ENCODE data around the gene LRRN2.

Gene LRRN2

GRCh38 chr1:204575221-204576190, 110.0 kb downstream of the LRRN2 start:
- no peak overlapping the region for H3K27ac ChIP-seq (replicated peaks; ENCODE audit: low read length)
- no peak overlapping the region for H2BK5ac ChIP-seq (ENCODE audit: low read length)
- no peak overlapping the region for H2AK5ac ChIP-seq (ENCODE audit: low read depth, low read length)
- no peak for DNase-seq (ENCODE audit: low spot score)
- no peaks in the 10 kb centered on the region for H3K27me3 ChIP-seq (ENCODE audit: control insufficient read depth in 3 of 3, insufficient read depth in 3 of 3, low read depth in 1 of 3, low read length in 3 of 3)
- H3K36me3 ChIP-seq (replicated peaks in 1 of 2; ENCODE audit: control insufficient read depth in 2 of 2, insufficient read depth in 2 of 2, low read length in 2 of 2) = no peaks in the 10 kb centered on the region
- no CpG with 5 or more reads among the region's 13 CpGs for WGBS, 2 donors (ENCODE audit: extremely low coverage in 2 of 2, insufficient read length in 2 of 2, insufficient replicate concordance in 1 of 2)
- no peak overlapping the region for H2AFZ ChIP-seq (ENCODE audit: low read length)
- H3K4me2 ChIP-seq (ENCODE audit: insufficient read depth, low read length, poor library complexity, severe bottlenecking) = no peak overlapping the region
- H4K8ac ChIP-seq (ENCODE audit: low read depth, low read length) = no peak overlapping the region
- no peak overlapping the region for H2BK15ac ChIP-seq (ENCODE audit: low read length)
- H3K79me1 ChIP-seq (ENCODE audit: low read depth, low read length) = no peaks in the 10 kb centered on the region
- no peak overlapping the region for H4K91ac ChIP-seq (ENCODE audit: low read depth, low read length, poor library complexity)
- H2BK120ac ChIP-seq (ENCODE audit: low read depth, low read length) = no peak overlapping the region
- H3K4me3 ChIP-seq (ENCODE audit: low read length in 2 of 2) = peak overlapping the region in 1 of 2 donors; percentile 27
- no peak overlapping the region for H3K4ac ChIP-seq (ENCODE audit: low read length)
- no peak overlapping the region for H3K14ac ChIP-seq (ENCODE audit: low read length)
- H3K18ac ChIP-seq (ENCODE audit: low read length) = no peak overlapping the region
- peaks cover 3% of the 10 kb centered on the region in 2 donors for H3K9me3 ChIP-seq (replicated peaks in 1 of 2; ENCODE audit: control insufficient read depth in 2 of 2, insufficient read depth in 1 of 2, low read depth in 1 of 2, low read length in 2 of 2)
- peaks cover 18 to 21% of the 10 kb centered on the region in 2 donors for H3K4me1 ChIP-seq (ENCODE audit: control insufficient read depth in 2 of 2, insufficient read depth in 1 of 2, low read depth in 1 of 2, low read length in 2 of 2)
- no peak overlapping the region for H3K9ac ChIP-seq (ENCODE audit: low read depth, low read length, poor library complexity)
- H3K23ac ChIP-seq (ENCODE audit: low read depth, low read length, poor library complexity) = no peak overlapping the region
- H2BK12ac ChIP-seq (ENCODE audit: low read length) = no peak overlapping the region

DNA sequence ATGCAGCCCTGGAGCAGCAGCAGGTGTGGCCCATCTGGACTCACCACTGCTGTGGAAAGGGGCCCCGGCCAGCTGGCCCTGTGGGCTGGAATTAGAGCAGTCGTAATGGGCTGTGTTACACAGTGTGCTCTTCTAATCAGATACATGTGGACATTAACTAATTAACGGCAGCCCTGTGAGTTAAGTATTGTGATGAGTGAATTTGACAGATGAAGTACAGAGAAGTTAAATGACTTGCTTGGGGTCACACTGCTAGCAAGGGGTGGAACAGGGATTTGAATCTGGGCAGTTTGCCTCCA, 110.7 kb downstream of the LRRN2 start:
- no peak overlapping the region for H3K4me2 ChIP-seq (ENCODE audit: insufficient read depth, low read length, poor library complexity, severe bottlenecking)
- H3K27ac ChIP-seq (replicated peaks; ENCODE audit: low read length) = no peak overlapping the region
- no peaks in the 10 kb centered on the region for H3K79me1 ChIP-seq (ENCODE audit: low read depth, low read length)
- H3K18ac ChIP-seq (ENCODE audit: low read length) = peak overlapping the region; percentile 70
- no peak overlapping the region for H2AFZ ChIP-seq (ENCODE audit: low read length)
- H3K23ac ChIP-seq (ENCODE audit: low read depth, low read length, poor library complexity) = no peak overlapping the region
- WGBS, 2 donors (ENCODE audit: extremely low coverage in 2 of 2, insufficient read length in 2 of 2, insufficient replicate concordance in 1 of 2) = no CpG with 5 or more reads among the region's 3 CpGs
- no peak overlapping the region for H2BK12ac ChIP-seq (ENCODE audit: low read length)
- no peak overlapping the region for H4K91ac ChIP-seq (ENCODE audit: low read depth, low read length, poor library complexity)
- peak overlapping the region; percentile 45 for H2BK15ac ChIP-seq (ENCODE audit: low read length)
- no peak for DNase-seq (ENCODE audit: low spot score)
- H3K4ac ChIP-seq (ENCODE audit: low read length) = no peak overlapping the region
- peaks cover 18 to 21% of the 10 kb centered on the region in 2 donors for H3K4me1 ChIP-seq (ENCODE audit: control insufficient read depth in 2 of 2, insufficient read depth in 1 of 2, low read depth in 1 of 2, low read length in 2 of 2)
- no peak overlapping the region for H3K14ac ChIP-seq (ENCODE audit: low read length)
- H2BK120ac ChIP-seq (ENCODE audit: low read depth, low read length) = no peak overlapping the region
- no peak overlapping the region for H3K4me3 ChIP-seq (ENCODE audit: low read length in 2 of 2)
- no peak overlapping the region for H3K9ac ChIP-seq (ENCODE audit: low read depth, low read length, poor library complexity)
- H4K8ac ChIP-seq (ENCODE audit: low read depth, low read length) = no peak overlapping the region
- H2AK5ac ChIP-seq (ENCODE audit: low read depth, low read length) = no peak overlapping the region
- peaks cover 3% of the 10 kb centered on the region in 2 donors for H3K9me3 ChIP-seq (replicated peaks in 1 of 2; ENCODE audit: control insufficient read depth in 2 of 2, insufficient read depth in 1 of 2, low read depth in 1 of 2, low read length in 2 of 2)
- no peaks in the 10 kb centered on the region for H3K27me3 ChIP-seq (ENCODE audit: control insufficient read depth in 3 of 3, insufficient read depth in 3 of 3, low read depth in 1 of 3, low read length in 3 of 3)
- H3K36me3 ChIP-seq (replicated peaks in 1 of 2; ENCODE audit: control insufficient read depth in 2 of 2, insufficient read depth in 2 of 2, low read length in 2 of 2) = no peaks in the 10 kb centered on the region
- H2BK5ac ChIP-seq (ENCODE audit: low read length) = no peak overlapping the region

DNA sequence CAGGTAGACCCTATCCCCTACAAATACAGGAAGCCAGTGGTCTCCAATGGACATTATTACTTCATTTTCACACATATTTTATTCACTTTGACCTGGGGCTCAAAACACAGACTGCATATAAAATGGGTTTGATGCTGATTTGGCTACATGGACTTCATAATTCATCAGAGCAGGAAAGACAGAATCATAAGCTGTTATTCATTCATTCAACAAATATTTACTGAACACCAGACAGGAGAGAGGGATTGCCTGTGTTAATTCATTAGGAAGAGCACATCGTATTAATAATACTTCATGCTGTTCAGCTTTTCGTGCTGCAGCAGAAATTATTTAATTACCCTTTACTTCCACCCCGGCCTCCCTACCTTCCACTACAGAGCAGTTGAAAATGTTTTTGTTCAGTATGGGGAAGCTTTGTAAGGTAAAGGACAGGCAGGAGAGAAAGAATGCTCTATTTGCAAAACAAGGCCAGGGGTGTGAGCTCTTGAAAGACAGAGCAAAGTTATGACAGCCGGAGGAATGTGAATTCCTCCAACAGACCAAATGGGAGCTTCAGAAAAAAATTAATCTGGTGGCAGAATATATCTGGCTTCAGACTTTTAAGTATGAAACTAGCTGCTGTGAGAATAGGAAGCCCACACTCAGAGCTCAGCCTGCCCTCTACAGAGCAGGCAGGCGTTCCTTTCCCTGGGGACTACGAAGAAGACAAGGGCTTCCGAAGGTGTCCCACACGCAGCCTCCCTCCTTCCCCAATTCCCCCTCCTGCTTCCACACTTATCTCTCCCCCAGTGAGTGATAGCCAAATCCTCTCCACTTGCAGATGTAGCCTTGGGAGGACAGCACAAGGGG, 111.3 kb downstream of the LRRN2 start:
- Histone ChIP-seq H2AFZ (ENCODE audit: low read length) (no peak overlapping the region), H2BK5ac (ENCODE audit: low read length) (no peak overlapping the region), H2BK15ac (ENCODE audit: low read length) (peak overlapping the region; percentile 45), H3K27ac (replicated peaks; ENCODE audit: low read length) (no peak overlapping the region), H3K14ac (ENCODE audit: low read length) (no peak overlapping the region), H3K9me3 (replicated peaks in 1 of 2; ENCODE audit: control insufficient read depth in 2 of 2, insufficient read depth in 1 of 2, low read depth in 1 of 2, low read length in 2 of 2) (peaks cover 3% of the 10 kb centered on the region in 2 donors), H3K4ac (ENCODE audit: low read length) (no peak overlapping the region), H2BK120ac (ENCODE audit: low read depth, low read length) (no peak overlapping the region), H4K91ac (ENCODE audit: low read depth, low read length, poor library complexity) (no peak overlapping the region), H3K23ac (ENCODE audit: low read depth, low read length, poor library complexity) (no peak overlapping the region), H3K4me2 (ENCODE audit: insufficient read depth, low read length, poor library complexity, severe bottlenecking) (no peak overlapping the region), H2BK12ac (ENCODE audit: low read length) (no peak overlapping the region), H3K79me1 (ENCODE audit: low read depth, low read length) (no peaks in the 10 kb centered on the region), H3K18ac (ENCODE audit: low read length) (peak overlapping the region; percentile 70), H4K8ac (ENCODE audit: low read depth, low read length) (no peak overlapping the region), H3K4me3 (ENCODE audit: low read length in 2 of 2) (no peak overlapping the region), H3K4me1 (ENCODE audit: control insufficient read depth in 2 of 2, insufficient read depth in 1 of 2, low read depth in 1 of 2, low read length in 2 of 2) (peaks cover 15 to 21% of the 10 kb centered on the region in 2 donors), H2AK5ac (ENCODE audit: low read depth, low read length) (no peak overlapping the region), H3K36me3 (replicated peaks in 1 of 2; ENCODE audit: control insufficient read depth in 2 of 2, insufficient read depth in 2 of 2, low read length in 2 of 2) (no peaks in the 10 kb centered on the region), H3K27me3 (ENCODE audit: control insufficient read depth in 3 of 3, insufficient read depth in 3 of 3, low read depth in 1 of 3, low read length in 3 of 3) (peaks cover 0 to 2% (median 0%) of the 10 kb centered on the region in 3 experiments), H3K9ac (ENCODE audit: low read depth, low read length, poor library complexity) (no peak overlapping the region)
- no CpG with 5 or more reads among the region's 8 CpGs for WGBS, 2 donors (ENCODE audit: extremely low coverage in 2 of 2, insufficient read length in 2 of 2, insufficient replicate concordance in 1 of 2)
- no peak for DNase-seq (ENCODE audit: low spot score)

Data from neuronal stem cell (in vitro differentiated cells).